ENCODE results near the gene TIMM23. TPM values are rescaled to one million over a fixed set of nuclear protein-coding genes. Genes with fewer than 3 reads are reported as not detected.
"Not testable (repeated sequence)": the region's sequence is repeated elsewhere in the genome, so short reads cannot be mapped to it uniquely, and the experiment has no call there.

TIMM23 gene
- total and polyA plus RNA-seq, 2 donors (not counting 1 experiment from before 2014, with no cell fraction given), result 55.0 to 130 TPM

- no peaks in the 10 kb centered on the region for H3K79me2 ChIP-seq (ENCODE audit: control insufficient read depth, insufficient read depth, low read length)
- H3K27me3 ChIP-seq (ENCODE audit: control insufficient read depth, insufficient read depth, low read length), result no peaks in the 10 kb centered on the region
- H4K20me1 ChIP-seq (ENCODE audit: control insufficient read depth, extremely low read depth, insufficient read depth, low read length), result no peaks in the 10 kb centered on the region
- no peaks in the 10 kb centered on the region for H3K9me3 ChIP-seq (ENCODE audit: control insufficient read depth, insufficient read depth, low read depth, low read length)
- H3K27ac ChIP-seq (ENCODE audit: insufficient read depth, low read length), result no peak overlapping the region
- H3K9ac ChIP-seq (ENCODE audit: insufficient read depth, low read length), result no peak overlapping the region
- no peak overlapping the region for H3K4me3 ChIP-seq (replicated peaks in 1 of 4; ENCODE audit: control extremely low read depth in 1 of 4, insufficient read depth in 1 of 4, low read depth in 3 of 4, low read length in 4 of 4)
- TF ChIP-seq EZH2 (IDR thresholded peaks at IDR 0.05; ENCODE audit: low read length, missing control alignments) (no peak), CTCF (conservative IDR thresholded peaks at IDR 0.05 in 1 of 2, IDR thresholded peaks at IDR 0.05 in 1 of 2; ENCODE audit: low read depth in 1 of 2, low read length in 2 of 2) (no peak)
- no peak overlapping the region for H2AFZ ChIP-seq (ENCODE audit: low read length)
- no peak for DNase-seq (ENCODE audit: low read depth in 2 of 2)
- no peaks in the 10 kb centered on the region for H3K4me1 ChIP-seq (ENCODE audit: control insufficient read depth, extremely low read depth, insufficient read depth, low read length)
- peaks cover 4% of the 10 kb centered on the region for H3K36me3 ChIP-seq (ENCODE audit: control insufficient read depth, insufficient read depth, low read length)
- H3K4me2 ChIP-seq (ENCODE audit: extremely low read depth, insufficient read depth, low read length), result no peak overlapping the region
Observed at GRCh38 chr10:45997994-45998763, 25.9 kb downstream of the TIMM23 start.

GRCh38 chr10:45999955-46000354, 27.7 kb downstream of the TIMM23 start:
- H3K27ac ChIP-seq (ENCODE audit: insufficient read depth, low read length); H3K4me2 ChIP-seq (ENCODE audit: extremely low read depth, insufficient read depth, low read length); DNase-seq (ENCODE audit: low read depth in 2 of 2); H3K9ac ChIP-seq (ENCODE audit: insufficient read depth, low read length); H2AFZ ChIP-seq (ENCODE audit: low read length); H3K4me1 ChIP-seq (ENCODE audit: control insufficient read depth, extremely low read depth, insufficient read depth, low read length); H3K27me3 ChIP-seq (ENCODE audit: control insufficient read depth, insufficient read depth, low read length); H3K4me3 ChIP-seq (replicated peaks in 1 of 4; ENCODE audit: control extremely low read depth in 1 of 4, insufficient read depth in 1 of 4, low read depth in 3 of 4, low read length in 4 of 4); H4K20me1 ChIP-seq (ENCODE audit: control insufficient read depth, extremely low read depth, insufficient read depth, low read length); H3K36me3 ChIP-seq (ENCODE audit: control insufficient read depth, insufficient read depth, low read length); H3K79me2 ChIP-seq (ENCODE audit: control insufficient read depth, insufficient read depth, low read length); H3K9me3 ChIP-seq (ENCODE audit: control insufficient read depth, insufficient read depth, low read depth, low read length): not testable (repeated sequence)

GRCh38 chr10:46000538-46000937, 28.2 kb downstream of the TIMM23 start:
- TF ChIP-seq CTCF (conservative IDR thresholded peaks at IDR 0.05 in 1 of 2, IDR thresholded peaks at IDR 0.05 in 1 of 2; ENCODE audit: low read depth in 1 of 2, low read length in 2 of 2) (no peak), EZH2 (IDR thresholded peaks at IDR 0.05; ENCODE audit: low read length, missing control alignments) (no peak)
- no peaks in the 10 kb centered on the region for H3K4me1 ChIP-seq (ENCODE audit: control insufficient read depth, extremely low read depth, insufficient read depth, low read length)
- no peaks in the 10 kb centered on the region for H3K27me3 ChIP-seq (ENCODE audit: control insufficient read depth, insufficient read depth, low read length)
- H4K20me1 ChIP-seq (ENCODE audit: control insufficient read depth, extremely low read depth, insufficient read depth, low read length), result no peaks in the 10 kb centered on the region
- no peak overlapping the region for H3K27ac ChIP-seq (ENCODE audit: insufficient read depth, low read length)
- H3K79me2 ChIP-seq (ENCODE audit: control insufficient read depth, insufficient read depth, low read length), result no peaks in the 10 kb centered on the region
- H3K4me3 ChIP-seq (replicated peaks in 1 of 4; ENCODE audit: control extremely low read depth in 1 of 4, insufficient read depth in 1 of 4, low read depth in 3 of 4, low read length in 4 of 4), result no peak overlapping the region
- no peak overlapping the region for H2AFZ ChIP-seq (ENCODE audit: low read length)
- no peak overlapping the region for H3K9ac ChIP-seq (ENCODE audit: insufficient read depth, low read length)
- H3K9me3 ChIP-seq (ENCODE audit: control insufficient read depth, insufficient read depth, low read depth, low read length), result no peaks in the 10 kb centered on the region
- peaks cover 4% of the 10 kb centered on the region for H3K36me3 ChIP-seq (ENCODE audit: control insufficient read depth, insufficient read depth, low read length)
- no peak for DNase-seq (ENCODE audit: low read depth in 2 of 2)
- no peak overlapping the region for H3K4me2 ChIP-seq (ENCODE audit: extremely low read depth, insufficient read depth, low read length)

Data from fibroblast of lung (primary cell).